Hepatocyte (in vitro differentiated cells): ENCODE results near the gene TBC1D7.

Experiments used
- EZH2 ChIP-seq: fragments of 200-600 bp; sonication (generic); IDR thresholded peaks from 2 replicates; pipeline ENCODE4 v1.6.1; 2016; ENCODE audit warnings: antibody characterized with exemption, mild to moderate bottlenecking, borderline replicate concordance
- EZH2phosphoT487 ChIP-seq: fragments of 200-600 bp; sonication (generic); IDR thresholded peaks from one replicate; pipeline ENCODE4 v1.6.1; 2018; ENCODE audit warnings: antibody characterized with exemption, mild to moderate bottlenecking, low read depth, moderate library complexity; ENCODE audit not compliant: unreplicated experiment, severe bottlenecking
- TF ChIP-seq, protein P1 (sequence below): fragments of 200-600 bp; sonication (generic); IDR thresholded peaks from 2 replicates; pipeline ENCODE4 v1.5.1; 2016; ENCODE audit warnings: antibody characterized with exemption, mild to moderate bottlenecking; ENCODE audit not compliant: poor library complexity

DNA sequence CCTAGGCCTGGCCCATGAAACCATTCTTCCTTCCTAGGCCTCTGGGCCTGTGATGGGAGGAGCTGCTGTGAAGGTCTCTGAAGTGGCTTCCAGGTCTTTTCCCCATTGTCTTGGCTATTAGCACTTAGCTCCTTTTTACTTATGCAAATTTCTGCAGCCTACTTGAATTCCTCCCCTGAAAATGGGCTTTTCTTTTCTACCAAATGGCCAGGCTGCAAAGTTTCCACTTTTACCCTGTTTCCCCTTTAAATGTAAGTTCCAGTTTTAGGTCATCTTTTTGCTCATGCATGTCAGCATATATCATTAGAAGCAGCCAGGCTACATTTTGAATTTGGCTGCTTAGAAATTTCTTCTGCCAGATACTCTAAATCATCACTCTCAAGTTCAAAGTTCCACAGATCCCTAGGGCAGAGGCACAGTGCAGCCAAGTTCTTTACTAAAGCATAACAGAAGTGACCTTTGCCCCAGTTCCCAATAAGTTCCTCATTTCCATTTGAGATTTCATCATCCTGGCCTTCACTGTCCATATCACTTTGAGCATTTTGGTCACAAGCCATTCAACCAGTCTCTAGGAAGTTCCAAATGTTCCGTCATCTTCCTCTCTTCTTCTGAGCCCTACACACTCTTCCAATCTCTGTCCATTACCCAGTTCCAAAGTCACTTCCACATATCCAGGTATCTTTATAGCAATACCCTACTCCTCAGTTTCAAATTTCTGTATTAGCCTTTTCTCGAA, 71.9 kb downstream of the TBC1D7 start:
- TF ChIP-seq, protein P1, sequence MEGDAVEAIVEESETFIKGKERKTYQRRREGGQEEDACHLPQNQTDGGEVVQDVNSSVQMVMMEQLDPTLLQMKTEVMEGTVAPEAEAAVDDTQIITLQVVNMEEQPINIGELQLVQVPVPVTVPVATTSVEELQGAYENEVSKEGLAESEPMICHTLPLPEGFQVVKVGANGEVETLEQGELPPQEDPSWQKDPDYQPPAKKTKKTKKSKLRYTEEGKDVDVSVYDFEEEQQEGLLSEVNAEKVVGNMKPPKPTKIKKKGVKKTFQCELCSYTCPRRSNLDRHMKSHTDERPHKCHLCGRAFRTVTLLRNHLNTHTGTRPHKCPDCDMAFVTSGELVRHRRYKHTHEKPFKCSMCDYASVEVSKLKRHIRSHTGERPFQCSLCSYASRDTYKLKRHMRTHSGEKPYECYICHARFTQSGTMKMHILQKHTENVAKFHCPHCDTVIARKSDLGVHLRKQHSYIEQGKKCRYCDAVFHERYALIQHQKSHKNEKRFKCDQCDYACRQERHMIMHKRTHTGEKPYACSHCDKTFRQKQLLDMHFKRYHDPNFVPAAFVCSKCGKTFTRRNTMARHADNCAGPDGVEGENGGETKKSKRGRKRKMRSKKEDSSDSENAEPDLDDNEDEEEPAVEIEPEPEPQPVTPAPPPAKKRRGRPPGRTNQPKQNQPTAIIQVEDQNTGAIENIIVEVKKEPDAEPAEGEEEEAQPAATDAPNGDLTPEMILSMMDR, result no peak
- no peak for TF ChIP-seq EZH2
- TF ChIP-seq EZH2phosphoT487, result no peak
